ENCODE measurements around the gene CNTN5. TPM values are rescaled to one million over a fixed set of nuclear protein-coding genes. Genes with fewer than 3 reads are reported as not detected.

Gene CNTN5
- total and polyA plus RNA-seq, 10 of the 15 experiments (the other 5 are each of a cell fraction or from before 2014, with no cell fraction given), result 0.01 TPM; not detected in 9

DNA sequence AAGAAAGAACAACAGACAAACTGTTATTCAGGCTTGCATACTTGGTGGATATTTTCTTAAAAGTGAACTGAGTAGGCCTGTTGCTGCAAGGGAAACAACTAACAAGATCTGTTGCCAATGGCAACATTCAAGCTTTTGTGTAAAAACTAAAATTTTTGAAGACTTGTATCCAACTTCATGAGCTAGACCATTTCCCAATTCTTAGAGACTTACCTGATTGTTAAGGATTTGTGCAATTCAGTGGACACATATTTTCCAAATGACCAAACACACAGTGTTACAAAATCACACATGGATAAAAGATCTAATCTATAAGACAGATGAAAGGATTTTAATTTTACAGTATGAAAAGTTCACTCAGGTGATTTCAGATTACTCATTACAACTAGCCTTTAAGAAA, 564.1 kb downstream of the CNTN5 start:
- RAD21 ChIA-PET (ENCODE audit: unreplicated experiment), result no interaction called here
- Histone ChIP-seq H4K20me1 (ENCODE audit: control insufficient read depth, insufficient read depth) (no peaks in the 10 kb centered on the region), H3K36me3 (ENCODE audit: control insufficient read depth in 2 of 2, insufficient read depth in 2 of 2, low read length in 1 of 2) (no peaks in the 10 kb centered on the region), H3K27ac (ENCODE audit: control insufficient read depth, insufficient read depth) (no peak overlapping the region), H3K9ac (ENCODE audit: control insufficient read depth, insufficient read depth, low read length) (no peak overlapping the region), H3K9me3 (replicated peaks; ENCODE audit: control insufficient read depth, insufficient read depth, low read length) (no peaks in the 10 kb centered on the region; the same call in 2 of the 3 replicates), H3K4me1 (ENCODE audit: control insufficient read depth, insufficient read depth, low read length) (no peaks in the 10 kb centered on the region), H2AFZ (ENCODE audit: control insufficient read depth, low read depth, low read length) (no peak overlapping the region), H3K79me2 (ENCODE audit: control insufficient read depth, insufficient read depth, low read length) (no peaks in the 10 kb centered on the region), H3K4me2 (ENCODE audit: control insufficient read depth, insufficient read depth) (no peak overlapping the region), H3K4me3 (no peak overlapping the region), H3K27me3 (replicated peaks in 1 of 2; ENCODE audit: control insufficient read depth in 2 of 2, insufficient read depth in 2 of 2, low read length in 1 of 2) (no peaks in the 10 kb centered on the region)
- ATAC-seq (no peak), FAIRE-seq (no peak), DNase-seq (ENCODE audit: low read depth, low spot score) (no peak)
- CTCF ChIA-PET, result interaction anchor here (1.1 kb wide), 1 partner anchor 103 kb away, joined by 4 read pairs; no protein-coding TSS in a partner anchor
- intact Hi-C loops (cut with micrococcal nuclease; ENCODE audit: unreplicated experiment) (no loop called here), in situ Hi-C loops (cut with MboI) (no loop called here)
- POLR2A ChIA-PET, result no interaction called here
- SMC1A ChIA-PET (ENCODE audit: uncharacterized antibody, unreplicated experiment), result interaction anchor here (1.3 to 1.5 kb wide), 2 partner anchors 9 to 15 kb away, joined by 3 read pairs; no protein-coding TSS in a partner anchor
- TF ChIP-seq, protein P1, sequence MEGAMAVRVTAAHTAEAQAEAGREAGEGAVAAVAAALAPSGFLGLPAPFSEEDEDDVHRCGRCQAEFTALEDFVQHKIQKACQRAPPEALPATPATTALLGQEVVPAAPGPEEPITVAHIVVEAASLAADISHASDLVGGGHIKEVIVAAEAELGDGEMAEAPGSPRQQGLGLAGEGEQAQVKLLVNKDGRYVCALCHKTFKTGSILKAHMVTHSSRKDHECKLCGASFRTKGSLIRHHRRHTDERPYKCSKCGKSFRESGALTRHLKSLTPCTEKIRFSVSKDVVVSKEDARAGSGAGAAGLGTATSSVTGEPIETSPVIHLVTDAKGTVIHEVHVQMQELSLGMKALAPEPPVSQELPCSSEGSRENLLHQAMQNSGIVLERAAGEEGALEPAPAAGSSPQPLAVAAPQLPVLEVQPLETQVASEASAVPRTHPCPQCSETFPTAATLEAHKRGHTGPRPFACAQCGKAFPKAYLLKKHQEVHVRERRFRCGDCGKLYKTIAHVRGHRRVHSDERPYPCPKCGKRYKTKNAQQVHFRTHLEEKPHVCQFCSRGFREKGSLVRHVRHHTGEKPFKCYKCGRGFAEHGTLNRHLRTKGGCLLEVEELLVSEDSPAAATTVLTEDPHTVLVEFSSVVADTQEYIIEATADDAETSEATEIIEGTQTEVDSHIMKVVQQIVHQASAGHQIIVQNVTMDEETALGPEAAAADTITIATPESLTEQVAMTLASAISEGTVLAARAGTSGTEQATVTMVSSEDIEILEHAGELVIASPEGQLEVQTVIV (IDR thresholded peaks at IDR 0.05; ENCODE audit: borderline replicate concordance, partially characterized antibody), result no peak
- TF ChIP-seq, protein P2, sequence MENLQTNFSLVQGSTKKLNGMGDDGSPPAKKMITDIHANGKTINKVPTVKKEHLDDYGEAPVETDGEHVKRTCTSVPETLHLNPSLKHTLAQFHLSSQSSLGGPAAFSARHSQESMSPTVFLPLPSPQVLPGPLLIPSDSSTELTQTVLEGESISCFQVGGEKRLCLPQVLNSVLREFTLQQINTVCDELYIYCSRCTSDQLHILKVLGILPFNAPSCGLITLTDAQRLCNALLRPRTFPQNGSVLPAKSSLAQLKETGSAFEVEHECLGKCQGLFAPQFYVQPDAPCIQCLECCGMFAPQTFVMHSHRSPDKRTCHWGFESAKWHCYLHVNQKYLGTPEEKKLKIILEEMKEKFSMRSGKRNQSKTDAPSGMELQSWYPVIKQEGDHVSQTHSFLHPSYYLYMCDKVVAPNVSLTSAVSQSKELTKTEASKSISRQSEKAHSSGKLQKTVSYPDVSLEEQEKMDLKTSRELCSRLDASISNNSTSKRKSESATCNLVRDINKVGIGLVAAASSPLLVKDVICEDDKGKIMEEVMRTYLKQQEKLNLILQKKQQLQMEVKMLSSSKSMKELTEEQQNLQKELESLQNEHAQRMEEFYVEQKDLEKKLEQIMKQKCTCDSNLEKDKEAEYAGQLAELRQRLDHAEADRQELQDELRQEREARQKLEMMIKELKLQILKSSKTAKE (IDR thresholded peaks at IDR 0.05; ENCODE audit: low read depth, poor library complexity, severe bottlenecking), result no peak
- TF ChIP-seq PBX3 (IDR thresholded peaks at IDR 0.05; ENCODE audit: insufficient replicate concordance, low read depth, low read length) (no peak), BCL11A (IDR thresholded peaks at IDR 0.05; ENCODE audit: low read depth, low read length) (no peak), POLR2AphosphoS2 (IDR thresholded peaks at IDR 0.05; ENCODE audit: low read depth, low read length) (no peak), SPI1 (IDR thresholded peaks at IDR 0.05; ENCODE audit: borderline replicate concordance, insufficient read depth, low read depth, low read length) (no peak), ZBTB4 (CRISPR knock-in tag; IDR thresholded peaks at IDR 0.05) (no peak), TARDBP (IDR thresholded peaks at IDR 0.05; ENCODE audit: borderline replicate concordance) (no peak), SREBF1 (IDR thresholded peaks at IDR 0.05; ENCODE audit: low read length) (no peak), JUND (IDR thresholded peaks at IDR 0.05; ENCODE audit: low read depth, low read length) (no peak), EED (IDR thresholded peaks at IDR 0.05; ENCODE audit: low read depth) (no peak), ZNF384 (IDR thresholded peaks at IDR 0.05; ENCODE audit: borderline replicate concordance, low read depth, low read length) (no peak)
- BruUV-seq (replicated peaks), result no TSS peak
